ENCODE data around the gene DDN. TPM values are rescaled to one million over a fixed set of nuclear protein-coding genes. Genes with fewer than 3 reads are reported as not detected.

The DDN gene
- total RNA-seq = 1.00 TPM
- long read RNA-seq, partial matches to known transcripts = 0 of 1 reads
- long read RNA-seq, other reads (novel, unspliced or antisense) = 1 of 1 reads

DNA sequence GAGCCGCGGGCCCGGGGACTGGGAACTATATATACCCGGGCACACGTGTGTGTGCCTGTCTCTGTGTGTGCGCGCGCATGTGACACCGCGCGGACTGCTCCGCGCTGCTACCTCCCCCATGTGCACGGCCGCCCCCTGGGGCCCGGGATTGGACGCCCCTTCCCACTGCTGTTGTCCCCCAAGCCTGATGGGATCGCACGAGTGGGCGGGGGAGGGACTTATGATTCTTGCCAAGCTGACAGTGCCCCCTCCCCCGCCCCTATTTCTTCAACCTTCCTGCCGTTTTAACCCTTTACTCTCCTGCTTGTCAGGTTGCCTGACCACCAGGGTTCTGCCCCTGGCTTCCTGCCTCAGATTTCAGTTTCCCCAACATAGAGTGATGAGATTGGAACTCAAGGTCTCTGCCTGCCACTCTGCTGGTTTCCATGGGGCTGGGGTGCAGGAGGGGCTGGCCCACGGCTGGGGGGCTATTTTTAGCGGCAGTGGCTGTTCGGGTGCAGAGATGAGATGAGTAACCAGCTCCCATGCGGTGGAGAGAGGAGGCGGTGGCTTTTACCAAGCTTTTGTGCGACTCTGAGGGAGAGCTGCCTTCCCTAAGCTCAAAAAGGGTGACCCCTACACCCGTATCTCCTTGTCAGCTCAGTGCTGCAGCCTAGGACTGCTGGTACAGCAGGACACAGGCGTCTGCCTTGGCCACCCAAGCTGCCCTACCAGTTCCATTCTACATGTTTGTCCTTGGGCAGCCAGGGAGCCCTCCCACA, at the start of gene DDN:
Gene DDN, minus strand, starts transcription at position 5 of the 761 bp plus-strand sequence. CDS start 88 bp downstream, outside the sequence.
- no peak for DNase-seq (ENCODE audit: low spot score)
- intact Hi-C loops (cut with DNase I) = loop anchor here (5.0 kb wide), 1 partner anchor 147 kb away; the partner anchor contains the start of gene DDX23

DNA sequence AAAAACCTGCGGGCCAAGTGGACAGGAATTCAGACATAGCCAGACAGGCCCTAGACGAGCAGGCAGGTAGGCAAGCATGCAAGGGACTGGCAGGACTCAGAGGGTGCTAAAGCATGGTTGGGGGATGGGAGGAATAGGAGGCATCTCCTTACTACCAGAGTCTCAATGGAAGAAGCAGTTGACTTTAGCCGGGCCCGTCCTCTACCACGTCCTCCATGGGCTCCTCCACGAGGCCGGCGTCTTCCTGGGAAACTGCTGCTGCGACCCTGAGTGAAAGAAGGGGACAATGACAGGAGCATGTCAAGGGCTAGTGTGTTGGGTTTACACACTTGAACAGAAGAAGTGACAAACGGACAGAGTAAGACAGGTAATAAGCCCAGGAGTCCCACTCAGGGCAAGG, 49.8 kb upstream of the DDN start:
- DNase-seq (ENCODE audit: low spot score) = no peak
- intact Hi-C loops (cut with DNase I) = no loop called here

GRCh38 chr12:49046129-49046895, 47.1 kb upstream of the DDN start:
- DNase-seq (ENCODE audit: low spot score) = no peak
- intact Hi-C loops (cut with DNase I) = no loop called here

DNA sequence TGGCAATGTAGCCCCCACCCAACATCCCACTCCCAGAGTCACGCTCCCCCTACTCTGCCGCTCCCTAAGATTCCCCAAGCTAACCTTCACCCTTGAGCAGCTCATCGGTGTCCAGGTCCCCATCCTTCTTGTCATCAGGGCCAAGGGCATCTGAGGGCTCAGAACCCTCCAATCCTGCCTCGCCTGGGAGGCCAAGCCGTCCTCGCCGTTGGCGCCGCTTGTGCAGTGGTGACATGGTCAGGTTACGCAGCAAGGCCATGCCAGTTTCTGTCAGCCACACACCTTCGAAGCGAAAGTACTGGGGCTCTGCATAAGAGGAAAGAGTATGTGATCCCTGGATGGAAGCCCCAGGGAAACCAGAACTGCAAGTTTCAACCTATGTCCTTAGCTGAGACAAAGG, 45.5 kb upstream of the DDN start:
- intact Hi-C loops (cut with DNase I) = no loop called here

GRCh38 chr12:49043856-49044258, 44.7 kb upstream of the DDN start:
- intact Hi-C loops (cut with DNase I) = no loop called here
- peak; percentile 83 for DNase-seq (ENCODE audit: low spot score)

More for the DNA sequence above, 45.5 kb upstream of the DDN start:
- no peak for DNase-seq (ENCODE audit: low spot score)

- no peak for DNase-seq (ENCODE audit: low spot score)
- intact Hi-C loops (cut with DNase I) = no loop called here
These were observed 44.1 kb upstream of the DDN start for GRCh38 chr12:49043241-49043640.

DNA sequence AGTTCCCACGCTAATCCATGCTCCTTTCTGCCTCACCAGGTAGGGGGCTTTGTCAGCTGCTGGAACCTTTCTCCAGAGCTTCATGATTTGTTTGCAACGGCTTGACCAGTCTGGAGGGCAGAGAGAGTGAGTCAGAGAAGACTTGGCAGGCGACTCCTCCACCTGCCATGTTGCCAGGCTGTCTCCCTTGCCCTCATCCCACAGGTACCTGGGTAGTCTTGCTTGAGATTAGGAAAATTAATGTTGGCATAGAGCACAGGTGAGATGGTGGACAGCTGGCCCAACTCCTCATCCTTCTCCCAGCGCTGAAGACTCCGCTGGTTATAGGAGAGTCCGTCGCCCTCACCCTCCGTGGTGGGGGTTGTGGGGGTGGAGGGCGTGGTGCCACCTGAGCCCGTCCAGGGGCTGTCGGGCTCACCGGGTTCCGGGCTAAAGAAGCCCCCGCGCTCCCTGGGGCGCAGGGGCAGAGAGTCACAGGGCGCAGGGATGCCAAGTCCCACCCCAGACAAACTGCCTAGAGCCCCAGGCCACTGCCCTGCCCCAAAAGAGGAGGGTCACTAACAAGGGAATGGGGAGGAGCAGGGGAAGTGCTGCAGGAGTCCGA, 42.8 kb upstream of the DDN start:
- no peak for DNase-seq (ENCODE audit: low spot score)
- intact Hi-C loops (cut with DNase I) = no loop called here

DNA sequence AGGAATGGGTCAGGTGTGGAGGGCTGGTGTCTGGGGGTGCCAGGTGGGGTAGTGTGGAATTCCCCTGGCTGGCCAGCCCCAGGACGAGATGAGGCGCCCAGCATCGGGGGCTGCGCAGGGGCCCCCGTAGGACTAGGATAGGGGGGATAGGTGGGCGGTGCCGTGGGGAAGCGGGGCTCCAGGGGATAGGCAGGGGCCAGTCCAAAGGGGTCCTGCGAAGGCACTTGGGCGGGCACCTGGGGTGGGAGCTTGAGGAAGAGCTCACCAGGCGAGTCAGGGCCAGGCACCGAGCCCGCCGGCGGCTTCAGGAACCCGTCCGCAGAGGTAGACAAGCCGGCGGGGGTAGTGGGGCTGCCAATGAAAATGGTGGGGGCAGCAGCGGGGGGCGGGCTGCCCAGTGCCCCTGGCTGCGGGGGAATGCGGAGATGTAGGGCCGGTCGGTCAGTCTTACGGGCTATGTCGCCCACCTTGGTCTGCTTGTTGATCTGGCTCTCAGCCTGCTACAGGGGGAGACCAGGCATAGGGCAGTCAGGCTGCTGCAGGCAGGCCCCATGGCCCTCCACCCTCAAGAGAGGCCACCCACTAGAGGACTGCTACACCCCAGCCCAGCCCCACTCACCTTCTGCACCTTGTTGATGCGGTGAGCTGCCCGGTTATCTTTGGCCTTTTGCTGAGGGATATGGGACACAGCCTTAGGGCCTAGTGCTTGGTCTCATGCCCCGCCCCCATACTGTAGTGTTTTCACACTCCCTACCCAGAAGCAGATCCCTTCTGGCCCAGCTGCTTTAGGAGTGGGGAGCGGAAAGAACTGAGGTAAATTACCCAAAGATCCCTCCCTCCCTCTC, 42.1 kb upstream of the DDN start:
- intact Hi-C loops (cut with DNase I) = no loop called here
- DNase-seq (ENCODE audit: low spot score) = no peak

DNA sequence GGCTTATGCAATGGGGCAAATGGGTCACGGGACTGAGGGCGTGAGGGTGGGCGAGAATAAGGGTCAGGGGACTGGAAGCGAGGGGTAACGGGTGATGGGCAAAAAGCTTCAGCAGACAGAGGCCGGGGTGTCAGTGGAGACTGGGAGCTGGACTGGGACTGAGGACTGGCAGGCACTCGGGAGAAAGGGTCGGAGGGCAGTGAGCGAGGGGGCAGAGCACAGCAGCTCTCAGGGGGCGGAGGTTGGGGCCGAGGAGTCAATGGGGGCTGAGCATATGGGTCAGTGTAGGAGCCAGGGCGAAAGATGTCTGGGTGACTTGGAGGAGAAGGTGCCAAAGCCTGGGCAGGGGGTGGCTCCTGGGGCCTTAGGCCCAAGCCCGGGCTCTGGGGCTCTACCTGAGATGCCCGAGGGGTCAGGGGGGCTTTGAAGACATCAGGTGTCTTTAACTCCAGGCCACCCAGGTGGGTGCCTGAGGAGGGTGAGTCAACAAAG, 41.2 kb upstream of the DDN start:
- intact Hi-C loops (cut with DNase I) = no loop called here
- DNase-seq (ENCODE audit: low spot score) = no peak

GRCh38 chr12:49039421-49040363, 40.5 kb upstream of the DDN start:
- intact Hi-C loops (cut with DNase I) = no loop called here
- no peak for DNase-seq (ENCODE audit: low spot score)

DNA sequence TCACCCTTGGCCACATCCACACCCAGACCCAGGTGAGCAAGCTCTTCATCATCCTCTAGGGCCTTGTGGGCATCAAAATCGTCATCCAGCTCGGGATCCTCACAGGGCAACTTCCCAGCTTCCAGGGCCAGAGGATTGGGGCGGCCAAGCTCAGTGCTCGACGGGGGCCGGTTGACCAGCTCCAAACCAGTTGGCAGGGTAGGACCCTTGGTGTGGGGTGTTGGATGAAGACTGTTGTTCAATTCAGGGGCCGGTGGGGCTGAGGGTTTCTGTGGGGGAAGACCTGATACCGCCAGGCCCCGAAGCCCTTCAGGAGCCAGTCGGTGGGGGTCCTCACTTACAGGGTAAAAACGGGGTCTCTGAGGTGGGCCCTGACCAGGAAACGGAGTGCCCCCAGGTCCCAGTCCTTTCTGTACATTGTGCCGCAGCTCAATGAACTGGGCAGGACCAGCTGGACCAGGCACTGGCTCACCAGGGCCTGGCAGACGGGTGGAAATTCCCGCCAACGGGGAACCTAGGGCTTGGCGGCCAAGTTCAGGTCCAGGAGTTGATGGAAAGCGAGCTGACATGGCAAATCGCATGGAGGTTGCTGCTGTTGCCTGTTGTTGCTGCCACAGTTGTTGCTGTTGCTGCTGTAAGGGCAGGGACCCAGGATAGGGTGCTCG, 39.2 kb upstream of the DDN start:
- intact Hi-C loops (cut with DNase I) = no loop called here
- DNase-seq (ENCODE audit: low spot score) = no peak

DNA sequence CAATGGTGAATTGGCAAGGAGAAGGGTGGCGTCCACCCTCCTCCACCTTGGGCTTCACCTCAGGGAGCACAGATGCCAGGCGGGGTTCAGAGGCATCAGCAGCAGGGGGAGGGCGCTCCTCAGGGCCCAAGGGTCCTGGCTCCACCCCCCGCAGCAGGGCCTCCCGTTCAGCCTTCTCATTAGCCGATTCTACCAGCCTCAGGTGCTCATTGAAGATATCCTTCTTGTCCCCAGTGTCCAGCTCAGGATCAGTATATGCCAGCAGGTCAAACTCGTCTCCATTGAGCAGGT, 38.7 kb upstream of the DDN start:
- intact Hi-C loops (cut with DNase I) = no loop called here
- DNase-seq (ENCODE audit: low spot score) = no peak

DNA sequence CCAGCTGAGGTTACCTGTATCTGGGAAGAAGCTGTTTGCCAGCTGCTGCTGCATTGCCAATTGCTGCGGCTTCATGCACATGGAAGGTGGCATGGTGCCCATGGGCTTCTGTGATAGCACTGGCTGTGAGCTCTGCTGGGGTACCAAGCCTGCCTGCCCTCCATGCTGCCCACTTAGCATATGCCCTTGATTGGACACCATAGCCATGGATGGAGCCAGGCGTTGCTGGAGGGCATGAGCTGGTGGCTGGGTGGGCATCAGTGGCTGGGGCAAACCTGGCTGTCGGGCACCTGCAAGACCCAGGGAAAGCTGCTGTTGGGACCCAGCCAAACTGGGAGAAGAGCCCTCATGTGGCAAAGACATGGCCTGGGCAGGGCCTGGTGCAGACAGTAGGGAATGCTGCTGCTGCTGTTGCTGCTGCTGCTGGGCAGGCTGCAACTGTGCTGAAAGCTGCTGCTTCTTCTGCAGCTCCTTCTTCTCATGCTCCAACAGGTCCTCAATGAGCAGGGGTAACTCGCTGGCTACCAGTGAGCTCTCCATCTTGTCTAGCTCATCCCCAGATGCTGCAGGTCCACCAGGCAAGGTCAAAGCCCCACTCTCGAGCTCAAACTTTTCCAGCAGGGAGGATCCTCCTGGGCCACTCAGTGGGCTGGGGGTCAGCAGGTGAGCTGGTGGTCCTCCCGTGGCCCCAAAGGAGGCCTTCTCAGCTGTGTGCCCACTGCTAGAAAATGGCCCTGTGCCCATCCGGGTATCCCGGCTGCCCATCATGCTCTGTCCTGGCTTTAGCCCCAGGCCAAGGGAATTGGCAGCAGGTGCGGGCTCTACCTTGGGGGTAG, 38.2 kb upstream of the DDN start:
- DNase-seq (ENCODE audit: low spot score) = no peak
- intact Hi-C loops (cut with DNase I) = no loop called here

GRCh38 chr12:49036029-49036428, 36.9 kb upstream of the DDN start:
- intact Hi-C loops (cut with DNase I) = no loop called here

GRCh38 chr12:49034286-49034622, 35.1 kb upstream of the DDN start:
- intact Hi-C loops (cut with DNase I) = no loop called here
- DNase-seq (ENCODE audit: low spot score) = no peak

More at GRCh38 chr12:49036029-49036428, 36.9 kb upstream of the DDN start:
- no peak for DNase-seq (ENCODE audit: low spot score)

DNA sequence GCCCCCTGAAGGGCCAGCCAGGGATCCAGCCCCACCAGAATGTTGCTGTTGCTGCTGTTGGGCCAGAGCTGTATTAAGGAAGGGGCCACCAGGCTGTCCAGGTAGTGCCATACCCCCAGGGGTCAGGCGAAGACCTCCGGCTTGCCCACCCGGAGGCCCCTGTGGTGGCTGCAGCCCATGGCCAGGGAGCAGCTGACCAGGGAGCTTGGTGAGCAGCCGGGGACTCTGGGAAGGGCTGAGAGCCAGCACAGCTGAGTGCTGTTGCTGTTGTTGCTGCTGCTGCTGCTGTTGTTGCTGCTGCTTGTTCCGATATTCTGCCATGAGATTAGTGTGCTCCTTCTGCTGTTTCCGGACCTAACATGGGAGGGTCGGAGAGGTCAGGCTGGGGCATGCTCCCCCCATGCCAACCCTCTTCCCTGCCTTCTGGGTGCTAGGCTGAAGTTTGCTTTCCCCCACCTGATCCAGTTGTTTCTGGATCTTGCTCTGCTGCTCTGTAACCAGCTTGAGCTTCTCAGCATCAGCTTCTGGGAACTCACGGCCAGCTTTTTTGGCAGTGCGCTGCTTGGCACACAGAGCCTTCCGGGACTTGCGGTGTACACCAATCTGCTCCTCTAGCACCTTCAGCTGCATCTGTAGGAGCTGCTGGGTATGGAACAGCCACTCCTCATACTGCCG, 34.6 kb upstream of the DDN start:
- DNase-seq (ENCODE audit: low spot score) = no peak
- intact Hi-C loops (cut with DNase I) = no loop called here
